GM10847 (cell line): ENCODE data around the gene ZNF569.

ENCODE experiments used
- POLR2A ChIP-seq: IDR thresholded peaks from 2 replicates; pipeline ENCODE4 v1.6.1; 2011; ENCODE audit not compliant: insufficient read length; ENCODE audit errors: extremely low read depth

The ZNF569 gene

DNA sequence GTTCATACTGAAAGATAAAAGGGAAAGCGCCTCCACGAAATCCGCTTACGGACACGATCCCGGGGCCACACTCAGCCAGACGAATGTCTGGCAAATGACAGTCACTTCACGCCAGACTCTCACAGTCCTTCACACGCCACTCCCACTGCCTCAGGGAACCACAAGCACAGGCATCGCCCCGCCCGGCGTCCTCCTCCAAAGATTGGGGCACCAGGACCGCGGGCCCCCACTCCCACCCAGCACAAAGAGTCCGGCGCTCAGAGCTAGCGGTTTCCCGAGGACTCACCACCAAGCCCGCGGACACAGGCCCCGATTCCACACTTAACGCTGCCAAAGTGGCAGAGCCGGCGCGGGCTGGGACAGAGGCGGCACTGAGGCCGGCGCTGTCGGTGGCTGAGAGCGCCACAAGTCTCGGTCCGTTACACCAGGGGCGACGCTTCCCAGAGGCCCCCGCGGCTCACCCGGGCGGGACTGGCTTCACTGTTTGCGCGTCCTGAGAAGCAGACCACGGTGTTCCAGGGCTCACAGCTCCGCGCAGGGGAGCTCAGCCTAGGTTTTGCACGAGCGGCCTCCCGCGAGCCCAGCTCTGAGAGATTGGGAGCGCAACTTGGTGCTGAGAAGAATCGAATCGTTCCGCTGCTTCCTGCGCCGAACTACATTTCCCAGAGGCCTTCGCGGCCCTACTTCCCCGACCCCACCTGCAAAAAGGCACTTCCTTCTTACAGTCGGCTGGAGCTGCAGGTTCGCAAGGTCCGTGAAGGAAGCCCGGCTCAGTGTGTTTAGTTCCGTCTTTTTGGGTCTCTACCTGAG is at the start of gene ZNF569:
TSS of gene ZNF569 (minus strand) at position 647 of the 810 bp plus-strand sequence. CDS start 22,523 bp downstream, outside the sequence.
- peak; percentile 72 for TF ChIP-seq POLR2A

DNA sequence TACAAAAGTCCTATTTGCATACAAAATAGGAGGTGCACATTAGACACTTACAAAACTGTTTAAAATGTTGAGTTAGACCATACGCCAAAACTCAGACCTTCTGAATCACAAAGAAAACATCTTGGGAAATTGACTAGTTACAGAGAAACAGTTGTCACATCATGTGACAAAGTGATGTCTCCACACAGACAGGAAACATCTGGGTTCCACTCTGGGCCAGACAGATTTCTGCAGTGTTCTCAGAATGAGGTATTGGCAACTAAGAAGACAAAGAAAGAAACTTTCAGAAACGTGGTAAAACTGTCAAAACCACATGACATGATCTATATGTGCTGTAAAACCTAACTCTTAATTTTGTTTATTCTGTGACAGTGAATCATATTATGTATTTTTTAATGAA is 46.2 kb upstream of the ZNF569 start:
- TF ChIP-seq POLR2A: no peak

DNA sequence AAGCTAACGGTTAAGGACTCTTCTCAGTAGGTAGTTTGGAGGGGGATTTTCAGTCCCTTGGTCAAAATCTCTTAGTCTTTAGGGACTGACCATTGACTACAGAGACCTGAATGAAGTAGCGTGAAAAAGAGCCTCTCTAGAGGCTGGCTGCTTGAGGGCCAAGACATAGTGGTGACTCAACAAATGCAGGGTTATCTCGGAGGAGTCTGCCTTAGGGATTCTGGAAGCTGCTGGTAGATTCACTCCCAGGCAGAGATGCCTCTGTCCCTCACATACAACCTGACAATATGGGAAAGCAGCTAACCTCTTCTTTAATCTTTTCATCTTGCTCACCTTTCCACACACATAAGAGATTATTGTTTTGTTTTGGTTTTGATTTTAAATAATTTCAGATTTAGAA is 44.6 kb upstream of the ZNF569 start:
- TF ChIP-seq POLR2A: no peak

DNA sequence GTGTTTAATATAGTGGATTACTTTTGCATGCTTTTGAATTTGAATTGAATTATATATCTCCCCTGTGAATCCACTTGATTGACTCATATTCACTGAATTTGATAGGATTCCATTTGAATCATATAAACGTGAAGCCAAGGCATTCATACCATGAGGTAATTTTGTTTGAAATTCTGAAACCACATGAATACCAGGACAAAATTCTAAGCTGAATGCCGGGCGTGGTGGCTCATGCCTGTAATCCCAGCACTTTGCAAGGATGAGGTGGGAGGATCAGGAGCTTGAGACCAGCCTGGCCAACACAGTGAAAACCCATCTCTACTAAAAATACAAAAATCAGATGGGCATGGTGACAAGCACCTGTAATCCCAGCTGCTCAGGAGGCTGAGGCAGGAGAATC is 43.9 kb upstream of the ZNF569 start:
- no peak for TF ChIP-seq POLR2A

DNA sequence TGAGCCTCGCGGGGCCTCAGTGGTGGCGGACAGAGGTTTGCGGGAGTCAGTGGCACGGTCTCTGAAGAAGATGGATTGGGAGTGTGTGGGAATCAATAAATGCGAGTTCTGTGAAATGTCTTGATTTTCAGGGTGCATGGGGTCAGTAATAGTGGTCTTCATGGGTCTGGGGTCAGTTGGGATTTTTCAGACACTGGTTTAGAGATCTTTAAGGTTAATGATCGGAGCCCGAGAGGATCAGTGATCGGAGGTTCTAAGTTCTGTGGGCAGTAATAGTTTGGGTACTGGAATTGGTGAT is 39.9 kb upstream of the ZNF569 start:
- TF ChIP-seq POLR2A: no peak

DNA sequence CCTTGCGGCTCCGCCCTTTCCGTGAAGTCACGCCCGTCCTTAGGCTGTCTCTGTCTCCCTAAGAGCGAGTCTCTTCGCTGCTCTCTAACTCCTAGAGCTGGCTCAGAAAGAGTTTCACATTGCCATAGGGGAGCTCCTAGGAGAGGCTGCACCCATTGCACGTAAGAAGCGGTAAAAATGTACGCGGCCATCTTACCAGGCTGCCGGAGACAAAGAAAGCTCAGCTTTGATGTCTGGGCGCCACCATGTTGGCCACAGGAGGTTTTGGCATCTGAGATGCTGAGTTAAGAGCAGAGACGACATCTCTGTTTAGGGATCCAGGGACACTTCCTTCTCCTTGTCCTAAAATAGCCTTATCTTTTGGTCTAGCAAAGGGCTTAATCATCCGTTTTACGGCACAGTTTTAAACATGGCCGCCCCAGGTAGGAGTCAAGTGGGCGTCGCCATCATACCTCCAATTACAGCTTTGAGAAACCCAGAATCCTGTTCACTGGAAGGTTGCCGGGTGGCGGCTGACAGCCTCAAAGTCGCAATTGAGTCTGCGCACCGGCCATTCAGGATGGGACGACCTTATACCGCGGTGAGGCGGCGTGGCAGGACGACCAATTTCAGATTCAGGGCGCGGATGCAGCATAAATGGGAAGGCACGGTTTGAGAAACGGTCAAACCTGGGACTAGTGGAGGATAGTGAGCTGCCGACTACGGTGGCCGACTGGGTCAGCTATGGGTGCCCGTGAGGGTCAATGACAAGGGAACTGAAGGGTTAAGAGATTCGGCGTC is 39.3 kb upstream of the ZNF569 start, which contains the start of gene ZNF793:
TSS of gene ZNF793 (plus strand) at position 553 of the 780 bp plus-strand sequence. CDS start 16,501 bp downstream, outside the sequence.
- no peak for TF ChIP-seq POLR2A

DNA sequence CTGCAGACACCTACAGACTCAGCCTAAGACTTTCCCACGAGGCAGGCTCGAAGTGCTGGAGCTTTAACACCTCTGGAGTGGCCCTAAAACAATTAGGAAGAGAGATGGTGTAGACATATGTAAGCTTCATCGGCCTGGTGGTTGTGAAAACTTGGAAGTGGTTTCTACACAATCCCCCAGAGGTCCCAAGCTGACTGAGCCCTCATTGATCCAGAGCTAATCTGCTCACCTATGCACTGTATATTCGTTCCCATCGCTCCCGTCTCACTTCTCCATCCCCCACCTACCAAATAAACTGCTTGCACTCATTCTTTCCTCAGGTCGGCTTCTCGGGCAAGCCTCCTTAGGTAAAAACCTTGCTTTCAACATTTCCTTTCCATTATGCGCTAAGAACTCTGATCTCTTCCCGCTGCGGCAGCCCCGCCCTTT is 38.7 kb upstream of the ZNF569 start:
- no peak for TF ChIP-seq POLR2A

DNA sequence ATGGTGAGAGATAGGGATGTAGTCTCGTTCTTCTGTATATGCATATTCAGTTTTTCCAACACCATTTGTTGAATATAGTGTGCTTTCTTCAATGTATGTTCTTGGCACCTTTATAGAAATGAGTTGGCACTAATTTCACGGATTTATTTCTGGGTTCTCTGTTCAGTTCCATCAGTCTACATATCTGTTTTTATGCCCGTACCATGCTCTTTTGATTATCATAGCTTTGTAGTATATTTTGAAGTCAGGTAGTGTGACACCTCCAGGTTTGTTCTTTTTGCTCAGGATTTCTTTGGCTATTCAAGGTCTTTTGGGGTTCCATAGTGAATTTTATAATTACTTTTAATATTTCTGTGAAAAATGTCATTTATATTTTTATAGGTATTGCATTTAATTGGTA is 25.0 kb upstream of the ZNF569 start:
- TF ChIP-seq POLR2A: no peak

DNA sequence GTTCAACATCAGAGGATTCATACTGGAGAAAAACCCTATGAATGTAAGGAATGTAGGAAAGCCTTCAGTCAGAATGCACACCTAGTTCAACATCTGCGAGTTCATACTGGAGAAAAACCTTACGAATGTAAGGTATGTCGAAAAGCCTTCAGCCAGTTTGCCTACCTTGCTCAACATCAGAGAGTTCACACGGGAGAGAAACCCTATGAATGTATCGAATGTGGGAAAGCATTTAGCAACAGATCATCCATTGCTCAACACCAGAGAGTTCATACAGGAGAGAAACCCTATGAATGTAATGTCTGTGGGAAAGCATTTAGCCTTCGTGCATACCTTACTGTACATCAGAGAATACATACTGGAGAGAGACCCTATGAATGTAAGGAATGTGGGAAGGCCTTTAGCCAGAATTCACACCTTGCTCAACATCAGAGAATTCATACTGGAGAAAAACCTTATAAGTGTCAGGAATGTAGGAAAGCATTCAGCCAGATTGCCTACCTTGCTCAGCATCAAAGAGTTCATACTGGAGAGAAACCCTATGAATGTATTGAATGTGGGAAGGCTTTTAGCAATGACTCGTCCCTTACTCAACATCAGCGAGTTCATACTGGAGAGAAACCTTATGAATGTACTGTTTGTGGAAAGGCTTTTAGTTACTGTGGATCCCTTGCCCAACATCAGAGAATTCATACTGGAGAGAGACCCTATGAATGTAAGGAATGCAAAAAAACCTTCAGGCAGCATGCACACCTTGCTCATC is 17.3 kb upstream of the ZNF569 start:
- no peak for TF ChIP-seq POLR2A

DNA sequence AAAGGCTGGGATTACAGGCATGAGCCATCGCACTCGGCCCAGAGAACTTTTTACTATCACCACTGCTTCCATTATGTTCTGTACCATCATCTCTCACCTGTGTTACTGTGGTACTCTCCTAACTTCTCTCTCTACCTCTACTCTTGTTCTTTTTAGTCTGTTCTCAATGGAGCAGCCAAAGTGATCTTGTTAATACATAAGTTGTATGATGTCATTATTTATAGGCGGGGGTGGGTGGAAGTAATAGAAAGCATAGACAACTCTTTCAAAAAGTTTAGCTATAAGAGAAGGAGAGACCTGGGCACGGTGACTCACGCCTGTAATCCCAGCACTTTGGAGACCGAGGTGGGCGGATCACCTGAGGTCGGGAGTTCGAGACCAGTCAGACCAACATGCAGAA is 4.9 kb upstream of the ZNF569 start:
- no peak for TF ChIP-seq POLR2A

DNA sequence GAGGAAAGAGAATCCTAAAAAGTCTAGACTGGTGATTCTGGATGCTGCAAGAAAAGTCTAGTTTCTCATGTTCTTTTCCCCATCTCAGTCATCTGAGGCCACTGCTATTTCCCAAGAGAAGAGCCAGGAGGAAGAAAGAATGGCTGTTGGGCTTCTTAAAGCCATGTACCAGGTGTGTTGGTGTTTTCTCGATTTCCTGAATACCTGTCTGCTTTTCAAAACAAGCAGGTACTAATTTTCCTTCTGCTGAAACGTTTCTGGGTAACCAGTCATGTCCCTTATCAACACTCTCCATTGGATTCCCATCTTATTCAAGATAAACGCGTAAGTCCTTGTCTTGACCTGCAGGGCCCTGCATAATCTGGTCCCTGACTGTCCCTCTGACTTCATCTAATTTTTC is 3.0 kb upstream of the ZNF569 start:
- no peak for TF ChIP-seq POLR2A

DNA sequence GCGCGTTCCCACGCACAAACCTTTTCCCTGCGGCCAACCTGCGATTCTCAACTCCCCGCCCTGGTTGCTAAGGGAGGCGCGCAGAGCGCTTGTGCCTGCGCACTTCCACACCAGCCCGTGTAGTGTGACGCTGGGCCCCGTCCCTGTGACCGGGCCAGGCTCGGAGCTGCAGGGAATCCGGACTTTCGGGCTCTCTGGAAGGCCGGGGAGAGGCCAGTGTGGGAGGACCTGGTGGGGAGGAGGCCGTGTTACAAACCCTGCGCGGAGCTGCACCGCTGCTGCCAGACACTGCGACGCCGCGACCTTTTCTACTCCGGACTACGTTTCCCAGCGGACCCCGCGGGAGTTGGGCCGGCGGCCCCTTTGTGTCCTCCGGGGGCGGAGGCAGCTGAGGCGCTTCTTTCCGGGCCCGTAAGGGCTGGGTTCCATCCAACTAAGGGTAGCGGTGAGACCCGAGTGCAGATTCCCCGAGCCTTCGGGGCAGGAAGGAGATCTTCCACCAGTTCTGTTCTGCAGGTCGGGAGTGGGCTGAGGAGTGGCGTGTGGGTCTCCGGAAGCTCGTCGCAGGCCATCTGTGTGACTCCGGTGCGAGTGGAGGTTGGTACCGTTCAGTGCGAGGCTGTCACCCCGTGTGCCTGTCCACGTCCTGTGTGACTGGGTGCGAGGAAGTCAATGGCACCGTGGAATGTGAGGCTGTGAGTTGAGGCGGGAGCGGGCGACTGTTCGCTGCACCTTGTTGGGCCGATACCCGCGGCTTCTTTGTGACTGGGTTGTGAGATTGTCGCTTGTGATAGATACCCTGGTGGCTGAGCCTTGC is 1.9 kb upstream of the ZNF569 start, which contains the start of gene ZNF570:
TSS of gene ZNF570 (plus strand) at position 396 of the 817 bp plus-strand sequence. CDS start 999 bp downstream, outside the sequence.
- no peak for TF ChIP-seq POLR2A

DNA sequence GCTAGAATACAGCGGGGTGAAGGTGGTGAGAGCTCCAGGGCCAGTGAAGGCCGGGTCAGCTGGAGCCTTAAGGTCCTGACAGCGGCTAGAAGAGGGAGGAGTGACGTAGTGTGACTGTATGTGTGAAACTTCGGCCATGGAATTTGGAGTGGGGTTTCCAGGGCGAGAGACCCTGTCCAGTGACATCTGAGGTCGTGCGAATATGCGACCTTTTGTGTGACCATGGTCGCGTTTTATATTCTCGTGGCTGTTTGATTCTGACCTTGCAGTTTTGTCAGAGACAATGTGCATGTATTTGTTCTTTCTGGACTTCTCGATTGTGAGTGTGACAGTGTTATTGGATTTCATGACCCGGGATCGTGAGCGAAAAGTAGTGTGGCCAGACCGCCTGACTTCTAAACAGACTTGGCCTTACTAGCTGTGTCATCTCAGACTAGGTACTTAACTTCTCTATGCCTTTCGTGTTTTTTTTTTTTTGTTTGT is 405 bp upstream of the ZNF569 start:
- TF ChIP-seq POLR2A: no peak

DNA sequence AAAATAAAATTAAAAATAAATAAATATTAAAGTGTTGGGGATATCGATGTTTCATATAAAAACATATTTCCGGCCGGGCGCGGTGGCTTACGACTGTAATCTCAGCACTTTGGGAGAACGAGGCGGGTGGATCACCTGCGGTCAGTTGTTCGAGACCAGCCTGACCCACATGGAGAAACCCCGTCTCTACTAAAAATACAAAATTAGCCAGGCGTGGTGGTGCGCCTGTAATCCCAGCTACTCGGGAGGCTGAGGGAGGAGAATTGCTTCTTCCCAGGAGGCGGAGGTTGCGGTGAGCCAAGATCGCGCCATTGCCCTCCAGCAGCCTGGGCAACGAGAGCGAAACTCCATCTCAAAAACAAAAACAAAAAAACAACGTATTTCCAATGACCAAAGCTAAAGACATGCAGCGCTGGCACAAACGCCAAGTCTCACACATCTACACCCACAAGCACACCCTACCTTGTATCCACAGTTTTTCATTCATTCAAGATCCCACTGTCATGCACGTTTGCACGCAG is 907 bp downstream of the ZNF569 start:
- TF ChIP-seq POLR2A: no peak
